T-helper 9 cell (primary cell): ENCODE results near the gene ATRN.
"Not testable (repeated sequence)": the region's sequence is repeated elsewhere in the genome, so short reads cannot be mapped to it uniquely, and the experiment has no call there.

Experiments used
- DNase-seq: peaks from one replicate; pipeline ENCODE4 v3.0.0-alpha.2; 2020

The ATRN gene

GRCh38 chr20:3521852-3522740 is 51.3 kb downstream of the ATRN start:
- DNase-seq, result no peak

GRCh38 chr20:3524696-3525095 is 53.9 kb downstream of the ATRN start:
- not testable (repeated sequence) for DNase-seq

GRCh38 chr20:3532089-3532615 is 61.3 kb downstream of the ATRN start:
- no peak for DNase-seq

DNA sequence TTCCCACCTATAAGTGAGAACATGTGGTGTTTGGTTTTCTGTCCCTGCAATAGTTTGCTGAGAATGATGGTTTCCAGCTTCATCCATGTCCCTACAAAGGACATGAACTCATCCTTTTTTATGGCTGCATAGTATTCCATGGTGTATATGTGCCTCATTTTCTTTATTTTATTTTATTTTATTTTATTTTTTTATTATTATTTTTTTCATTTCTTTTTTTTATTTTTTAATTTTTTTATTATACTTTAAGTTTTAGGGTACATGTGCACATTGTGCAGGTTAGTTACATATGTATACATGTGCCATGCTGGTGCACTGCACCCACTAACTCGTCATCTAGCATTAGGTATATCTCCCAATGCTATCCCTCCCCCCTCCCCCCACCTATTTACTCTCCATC is 66.9 kb downstream of the ATRN start:
- DNase-seq, result not testable (repeated sequence)

DNA sequence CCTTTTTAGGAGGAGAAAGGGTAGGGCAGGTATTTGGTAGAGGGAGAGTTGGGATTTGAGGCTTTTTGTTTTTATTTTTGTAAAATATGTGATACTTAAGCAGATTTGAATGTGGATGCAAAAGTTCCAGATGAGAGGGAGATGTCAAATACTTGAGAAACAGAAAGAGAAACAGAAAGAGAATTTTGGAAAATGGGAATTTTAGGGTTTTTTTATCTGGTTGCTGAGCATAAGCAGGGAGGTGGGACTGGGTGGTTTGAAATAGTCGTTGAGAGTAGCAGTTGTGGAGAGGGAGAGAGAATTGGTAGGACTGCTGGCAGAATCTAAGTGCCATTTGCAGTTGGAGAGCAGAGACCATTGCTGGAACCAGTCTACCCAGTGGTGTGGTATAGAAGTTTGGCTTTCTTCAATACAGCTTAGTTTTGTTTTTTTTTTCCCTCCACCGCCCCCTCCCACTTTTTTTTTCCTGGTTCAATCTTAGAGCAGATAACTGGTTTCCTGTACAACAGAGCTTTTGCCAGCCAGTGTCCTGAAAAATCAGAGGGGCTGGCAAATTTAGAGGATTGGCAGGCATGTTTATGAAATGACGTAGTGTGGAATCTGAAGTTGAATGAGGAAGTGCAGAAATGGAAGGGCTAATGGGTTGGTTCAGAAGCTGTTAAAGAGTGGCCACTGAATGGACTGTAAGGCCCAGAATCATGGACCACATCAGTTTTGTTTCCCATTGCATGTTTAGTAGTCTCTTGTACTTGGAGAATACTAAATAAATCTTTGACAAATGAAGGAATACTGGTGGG is 68.7 kb downstream of the ATRN start:
- DNase-seq, result no peak

GRCh38 chr20:3541887-3542721 is 71.3 kb downstream of the ATRN start:
- no peak for DNase-seq

GRCh38 chr20:3543901-3544507 is 73.2 kb downstream of the ATRN start:
- no peak for DNase-seq

- DNase-seq, result no peak
Observed at GRCh38 chr20:3545401-3545925, 74.6 kb downstream of the ATRN start.

DNA sequence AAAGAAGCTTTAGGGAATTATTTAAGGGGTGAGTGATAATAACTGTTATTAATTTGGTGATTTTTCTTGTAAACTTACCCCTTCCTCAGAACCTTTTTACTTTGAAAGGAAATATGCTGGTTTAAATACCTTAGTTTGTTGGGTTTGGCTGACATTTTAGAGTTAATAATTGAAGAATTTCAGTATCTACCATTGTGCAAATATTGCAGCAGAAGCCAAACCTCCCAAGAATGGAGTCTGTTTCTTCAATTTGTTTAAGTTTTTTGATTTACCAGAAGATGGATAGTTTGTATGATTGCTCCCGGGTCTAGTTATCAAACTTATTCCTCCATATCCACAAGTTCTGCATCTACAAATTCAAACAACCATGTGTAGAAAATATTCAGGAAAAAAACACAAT is 77.1 kb downstream of the ATRN start:
- DNase-seq, result no peak

GRCh38 chr20:3550837-3551236 is 80.0 kb downstream of the ATRN start:
- DNase-seq, result no peak

- DNase-seq, result no peak
Observed at GRCh38 chr20:3551681-3552434, 81.0 kb downstream of the ATRN start.

- no peak for DNase-seq
Observed at GRCh38 chr20:3553663-3554062, 82.8 kb downstream of the ATRN start.

DNA sequence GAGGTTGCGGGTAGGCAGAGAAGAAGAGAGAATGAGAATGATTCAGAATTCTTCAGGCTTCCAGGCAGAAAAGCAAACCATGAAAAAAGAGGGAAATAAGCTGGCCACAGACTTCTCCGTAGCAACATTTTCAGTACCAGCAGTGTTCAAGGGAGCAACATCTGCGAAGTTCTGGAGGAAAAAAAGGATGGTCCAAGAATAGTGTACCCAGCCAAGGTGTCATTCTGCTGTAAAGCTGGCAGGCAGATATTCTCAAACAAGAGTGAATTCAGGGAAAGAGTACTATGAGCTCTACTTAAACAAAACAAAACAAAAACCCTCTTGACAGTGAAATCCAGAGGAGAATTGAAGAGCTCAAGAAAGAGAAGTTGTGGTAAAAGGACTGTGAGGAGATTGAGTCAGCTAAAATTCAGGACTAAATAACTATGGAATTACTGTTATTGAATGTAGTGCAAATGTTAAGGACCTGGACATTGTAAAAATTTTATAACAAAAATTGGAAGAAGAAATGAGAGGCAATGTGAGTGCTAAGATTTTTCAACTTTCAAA is 86.5 kb downstream of the ATRN start:
- DNase-seq, result no peak

DNA sequence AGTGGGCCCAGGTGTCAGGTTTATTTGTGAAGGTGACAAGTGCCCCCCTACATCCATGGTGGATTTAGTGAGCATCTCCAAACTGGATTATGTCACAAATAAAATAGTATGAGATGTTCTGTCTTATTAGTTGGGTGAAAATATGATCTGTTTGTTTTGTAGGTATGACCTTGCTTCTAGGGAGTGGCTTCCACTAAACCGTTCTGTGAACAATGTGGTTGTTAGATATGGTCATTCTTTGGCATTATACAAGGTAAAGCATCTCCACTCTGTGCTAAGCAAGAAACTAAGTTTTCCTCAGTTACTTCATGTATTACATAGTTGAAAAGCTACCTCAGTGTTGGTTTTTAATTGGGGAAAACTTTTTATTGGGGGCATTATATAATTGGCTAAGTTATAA is 88.4 kb downstream of the ATRN start:
- DNase-seq, result no peak

GRCh38 chr20:3559637-3560036 is 88.8 kb downstream of the ATRN start:
- DNase-seq, result no peak

- no peak for DNase-seq
Observed at GRCh38 chr20:3560162-3560561, 89.3 kb downstream of the ATRN start.

DNA sequence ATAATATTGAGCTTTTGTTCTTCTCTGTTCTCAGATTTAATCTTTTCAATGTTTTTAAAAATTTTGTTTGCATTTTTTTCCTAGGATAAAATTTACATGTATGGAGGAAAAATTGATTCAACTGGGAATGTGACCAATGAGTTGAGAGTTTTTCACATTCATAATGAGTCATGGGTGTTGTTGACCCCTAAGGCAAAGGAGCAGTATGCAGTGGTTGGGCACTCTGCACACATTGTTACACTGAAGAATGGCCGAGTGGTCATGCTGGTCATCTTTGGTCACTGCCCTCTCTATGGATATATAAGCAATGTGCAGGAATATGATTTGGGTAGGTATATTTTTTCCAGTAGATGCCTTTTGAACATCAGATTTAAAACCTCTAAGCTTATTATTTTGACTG is 89.8 kb downstream of the ATRN start:
- DNase-seq, result no peak

GRCh38 chr20:3563133-3563532 is 92.3 kb downstream of the ATRN start:
- no peak for DNase-seq

DNA sequence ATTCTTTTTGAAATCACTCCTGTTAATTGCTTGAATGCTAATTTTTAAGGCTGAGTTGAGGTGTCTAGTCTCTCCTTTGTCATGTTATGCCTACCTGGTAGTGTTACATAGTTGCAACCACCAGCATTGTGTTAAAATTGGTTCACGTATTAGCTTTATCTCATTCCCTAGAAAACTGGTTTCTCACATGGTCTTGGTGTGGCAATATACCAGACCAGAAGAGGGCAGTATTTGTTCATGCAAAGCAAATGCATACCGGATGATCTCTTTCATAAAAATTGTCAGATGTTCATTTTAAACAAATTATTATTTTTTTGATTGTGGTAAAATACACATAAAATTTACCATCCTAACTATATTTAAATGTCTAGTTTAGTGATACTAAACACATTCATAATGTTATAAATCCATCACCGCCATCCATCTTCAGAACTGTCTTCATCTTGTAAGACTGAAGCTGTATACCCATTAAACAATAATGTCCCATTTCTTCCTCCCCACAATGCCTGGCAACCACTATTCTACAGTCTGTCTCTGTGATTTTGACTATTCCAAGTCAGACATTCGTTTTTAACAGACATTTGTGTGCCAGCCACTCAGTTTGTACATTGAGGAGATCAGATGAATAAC is 92.8 kb downstream of the ATRN start:
- DNase-seq, result no peak

DNA sequence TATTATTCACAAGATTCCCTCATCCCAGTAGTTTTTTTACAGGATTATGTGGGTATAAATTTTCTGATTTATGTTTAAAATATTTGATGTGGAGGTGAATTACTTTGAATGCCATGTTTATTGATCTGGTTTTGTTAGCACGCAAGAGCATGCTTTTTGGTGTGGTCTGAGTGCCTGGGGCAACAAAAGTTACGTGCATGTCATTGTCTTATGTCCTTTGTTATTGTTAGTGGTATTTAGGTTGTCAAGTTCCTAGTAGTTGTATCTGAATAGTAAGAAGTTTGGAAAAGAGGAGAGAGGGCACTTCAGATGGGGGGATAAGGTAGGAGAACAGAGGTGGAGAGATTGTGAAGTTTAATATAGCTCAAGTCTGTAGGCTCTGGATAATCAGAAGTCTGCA is 95.0 kb downstream of the ATRN start:
- no peak for DNase-seq

- no peak for DNase-seq
Observed at GRCh38 chr20:3572151-3572550, 101.3 kb downstream of the ATRN start.
